Measurements from ENCODE around the gene SELENOO. TPM values are rescaled to one million over a fixed set of nuclear protein-coding genes. Genes with fewer than 3 reads are reported as not detected.
"Not testable (repeated sequence)": the region's sequence is repeated elsewhere in the genome, so short reads cannot be mapped to it uniquely, and the experiment has no call there.

The SELENOO gene
- total RNA-seq, 1 experiment from 2014 or later: 29.6 TPM

DNA sequence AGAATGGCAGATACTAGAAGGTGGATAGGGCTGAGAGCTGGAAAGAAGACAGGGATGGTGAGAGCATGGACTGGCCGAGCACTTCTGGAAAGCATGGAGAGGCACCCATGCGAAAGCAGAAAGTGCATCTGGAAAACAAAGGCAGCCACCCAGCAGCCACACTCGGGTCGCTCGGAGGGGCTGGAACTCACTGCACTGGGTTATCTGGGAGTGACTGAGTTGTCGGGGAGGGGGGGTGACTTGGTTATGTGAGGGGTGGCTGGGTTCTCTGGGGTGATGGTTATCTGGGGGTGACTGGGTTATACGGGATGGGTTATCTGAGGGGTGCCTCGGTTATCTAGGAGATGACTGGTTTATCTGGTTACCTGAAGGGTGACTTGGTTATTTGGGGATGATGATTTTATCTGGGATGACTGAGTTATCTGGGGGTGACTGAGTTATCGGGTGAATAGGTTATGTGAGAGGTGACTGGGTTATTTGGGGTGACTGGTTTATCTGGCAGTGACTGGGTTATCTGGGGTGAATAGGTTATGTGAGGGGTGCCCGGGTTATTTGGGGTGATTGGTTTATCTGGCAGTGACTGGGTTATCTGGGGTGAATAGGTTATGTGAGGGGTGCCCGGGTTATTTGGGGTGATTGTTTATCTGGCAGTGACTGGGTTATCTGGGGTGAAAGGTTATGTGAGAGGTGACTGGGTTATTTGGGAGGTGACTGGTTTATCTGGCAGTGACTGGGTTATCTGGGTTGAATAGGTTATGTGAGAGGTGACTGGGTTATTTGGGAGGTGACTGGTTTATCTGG lies 32.9 kb upstream of the SELENOO start:
- H3K4me1 ChIP-seq (ENCODE audit: control insufficient read depth in 1 of 2, insufficient read depth in 2 of 2, low read length in 2 of 2): no peaks in the 10 kb centered on the region
- no peak for DNase-seq (ENCODE audit: low read depth, low spot score)
- H3K4me2 ChIP-seq (ENCODE audit: low read length): no peak overlapping the region
- BruUV-seq (replicated peaks): no TSS peak
- no peaks in the 10 kb centered on the region for H3K9me2 ChIP-seq (ENCODE audit: insufficient read depth)
- CTCF ChIA-PET: no interaction called here
- H3K4me3 ChIP-seq (replicated peaks in 1 of 2; ENCODE audit: low read depth in 1 of 2, low read length in 2 of 2): no peak overlapping the region
- POLR2A ChIA-PET: no interaction called here
- H2AFZ ChIP-seq (ENCODE audit: low read depth, low read length, poor library complexity, severe bottlenecking): no peak overlapping the region
- H3K9me3 ChIP-seq (ENCODE audit: control insufficient read depth in 1 of 2, insufficient read depth in 1 of 2, low read depth in 1 of 2, low read length in 2 of 2): no peaks in the 10 kb centered on the region
- ATAC-seq: no peak
- no peak overlapping the region for H3K9ac ChIP-seq (ENCODE audit: low read length)
- TF ChIP-seq ELF1 (IDR thresholded peaks at IDR 0.05; ENCODE audit: borderline replicate concordance, low read depth): no peak
- no peak for TF ChIP-seq CBX3 (IDR thresholded peaks at IDR 0.05; ENCODE audit: low read depth)
- TF ChIP-seq, protein P1, sequence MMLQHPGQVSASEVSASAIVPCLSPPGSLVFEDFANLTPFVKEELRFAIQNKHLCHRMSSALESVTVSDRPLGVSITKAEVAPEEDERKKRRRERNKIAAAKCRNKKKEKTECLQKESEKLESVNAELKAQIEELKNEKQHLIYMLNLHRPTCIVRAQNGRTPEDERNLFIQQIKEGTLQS (IDR thresholded peaks at IDR 0.05): no peak
- TF ChIP-seq RAD21 (IDR thresholded peaks at IDR 0.05; ENCODE audit: low read depth): no peak
- TF ChIP-seq CTCF (IDR thresholded peaks at IDR 0.05 in 2 of 3, conservative IDR thresholded peaks at IDR 0.05 in 1 of 3; ENCODE audit: borderline replicate concordance in 1 of 3, insufficient read depth in 1 of 3, low read depth in 2 of 3, low read length in 2 of 3): no peak
- no peak for TF ChIP-seq ZNF274 (IDR thresholded peaks at IDR 0.05; ENCODE audit: low read depth, low read length)
- no peak for TF ChIP-seq CEBPB (IDR thresholded peaks at IDR 0.05; ENCODE audit: low read depth)
- TF ChIP-seq JUND (IDR thresholded peaks at IDR 0.05): no peak
- TF ChIP-seq MAX (IDR thresholded peaks at IDR 0.05): no peak
- no peak for TF ChIP-seq TCF7L2 (IDR thresholded peaks at IDR 0.05; ENCODE audit: borderline replicate concordance, extremely low read depth, insufficient read depth, insufficient read length)
- TF ChIP-seq POLR2AphosphoS5 (IDR thresholded peaks at IDR 0.05; ENCODE audit: low read depth, low read length): no peak
- no peak for TF ChIP-seq SP1 (IDR thresholded peaks at IDR 0.05; ENCODE audit: low read depth)
- TF ChIP-seq SIN3A (IDR thresholded peaks at IDR 0.05; ENCODE audit: low read depth): no peak
- no peak for TF ChIP-seq POLR2A (IDR thresholded peaks at IDR 0.05; ENCODE audit: borderline replicate concordance, extremely low read depth, insufficient read depth, insufficient read length)
- no peak for TF ChIP-seq EGR1 (IDR thresholded peaks at IDR 0.05; ENCODE audit: low read depth)
- TF ChIP-seq, protein P2, sequence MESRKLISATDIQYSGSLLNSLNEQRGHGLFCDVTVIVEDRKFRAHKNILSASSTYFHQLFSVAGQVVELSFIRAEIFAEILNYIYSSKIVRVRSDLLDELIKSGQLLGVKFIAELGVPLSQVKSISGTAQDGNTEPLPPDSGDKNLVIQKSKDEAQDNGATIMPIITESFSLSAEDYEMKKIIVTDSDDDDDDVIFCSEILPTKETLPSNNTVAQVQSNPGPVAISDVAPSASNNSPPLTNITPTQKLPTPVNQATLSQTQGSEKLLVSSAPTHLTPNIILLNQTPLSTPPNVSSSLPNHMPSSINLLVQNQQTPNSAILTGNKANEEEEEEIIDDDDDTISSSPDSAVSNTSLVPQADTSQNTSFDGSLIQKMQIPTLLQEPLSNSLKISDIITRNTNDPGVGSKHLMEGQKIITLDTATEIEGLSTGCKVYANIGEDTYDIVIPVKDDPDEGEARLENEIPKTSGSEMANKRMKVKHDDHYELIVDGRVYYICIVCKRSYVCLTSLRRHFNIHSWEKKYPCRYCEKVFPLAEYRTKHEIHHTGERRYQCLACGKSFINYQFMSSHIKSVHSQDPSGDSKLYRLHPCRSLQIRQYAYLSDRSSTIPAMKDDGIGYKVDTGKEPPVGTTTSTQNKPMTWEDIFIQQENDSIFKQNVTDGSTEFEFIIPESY (IDR thresholded peaks at IDR 0.05; ENCODE audit: extremely low read depth, insufficient replicate concordance, low read length): no peak
- RAD21 ChIA-PET (ENCODE audit: low non-redundant PET in 1 of 2, low total read pairs in 2 of 2, uncharacterized antibody in 2 of 2, unreplicated experiment in 2 of 2): no interaction called here
- intact Hi-C loops (cut with micrococcal nuclease): no loop called here
- H3K27me3 ChIP-seq (ENCODE audit: insufficient read depth, low read length): no peaks in the 10 kb centered on the region
- no peak overlapping the region for H3K27ac ChIP-seq (ENCODE audit: low read depth, low read length)
- no peaks in the 10 kb centered on the region for H3K79me2 ChIP-seq (ENCODE audit: insufficient read depth, low read length)
- H3K36me3 ChIP-seq (ENCODE audit: control insufficient read depth in 1 of 2, insufficient read depth in 2 of 2, low read length in 2 of 2): no peaks in the 10 kb centered on the region
- H4K20me1 ChIP-seq (ENCODE audit: insufficient read depth): no peaks in the 10 kb centered on the region

DNA sequence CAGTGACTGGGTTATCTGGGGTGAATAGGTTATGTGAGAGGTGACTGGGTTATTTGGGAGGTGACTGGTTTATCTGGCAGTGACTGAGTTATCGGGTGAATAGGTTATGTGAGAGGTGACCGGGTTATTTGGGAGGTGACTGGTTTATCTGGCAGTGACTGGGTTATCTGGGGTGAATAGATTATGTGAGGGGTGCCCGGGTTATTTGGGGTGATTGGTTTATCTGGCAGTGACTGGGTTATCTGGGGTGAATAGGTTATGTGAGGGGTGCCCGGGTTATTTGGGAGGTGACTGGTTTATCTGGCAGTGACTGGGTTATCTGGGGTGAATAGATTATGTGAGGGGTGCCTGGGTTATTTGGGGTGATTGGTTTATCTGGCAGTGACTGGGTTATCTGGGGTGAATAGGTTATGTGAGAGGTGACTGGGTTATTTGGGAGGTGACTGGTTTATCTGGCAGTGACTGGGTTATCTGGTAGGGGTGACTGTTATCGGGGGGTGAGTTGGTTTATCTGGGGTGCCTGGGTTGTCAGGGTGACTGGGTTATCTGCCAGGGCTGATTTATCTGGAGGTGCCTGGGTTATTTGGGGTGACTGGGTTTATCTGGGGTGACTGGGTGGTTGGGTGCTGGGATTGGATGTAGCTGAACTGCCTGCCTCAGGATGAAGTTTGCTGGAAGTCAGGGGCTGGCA lies 32.2 kb upstream of the SELENOO start:
- H3K36me3 ChIP-seq (ENCODE audit: control insufficient read depth in 1 of 2, insufficient read depth in 2 of 2, low read length in 2 of 2); H2AFZ ChIP-seq (ENCODE audit: low read depth, low read length, poor library complexity, severe bottlenecking); H3K4me3 ChIP-seq (replicated peaks in 1 of 2; ENCODE audit: low read depth in 1 of 2, low read length in 2 of 2); H3K9me2 ChIP-seq (ENCODE audit: insufficient read depth); POLR2A ChIA-PET; DNase-seq (ENCODE audit: low read depth, low spot score); H3K9ac ChIP-seq (ENCODE audit: low read length); H3K4me2 ChIP-seq (ENCODE audit: low read length); RAD21 ChIA-PET (ENCODE audit: low non-redundant PET in 1 of 2, low total read pairs in 2 of 2, uncharacterized antibody in 2 of 2, unreplicated experiment in 2 of 2); H3K27ac ChIP-seq (ENCODE audit: low read depth, low read length); H4K20me1 ChIP-seq (ENCODE audit: insufficient read depth); CTCF ChIA-PET; H3K79me2 ChIP-seq (ENCODE audit: insufficient read depth, low read length); H3K27me3 ChIP-seq (ENCODE audit: insufficient read depth, low read length); H3K4me1 ChIP-seq (ENCODE audit: control insufficient read depth in 1 of 2, insufficient read depth in 2 of 2, low read length in 2 of 2); BruUV-seq (replicated peaks); H3K9me3 ChIP-seq (ENCODE audit: control insufficient read depth in 1 of 2, insufficient read depth in 1 of 2, low read depth in 1 of 2, low read length in 2 of 2); ATAC-seq; intact Hi-C loops (cut with micrococcal nuclease): not testable (repeated sequence)

All from HCT116 (cell line).